Panc1 (cell line): ENCODE measurements around the gene NFKBIZ.

ENCODE experiments used
- POLR2AphosphoS5 ChIP-seq: IDR thresholded peaks from 2 replicates; pipeline ENCODE4 v1.6.1; 2012; ENCODE audit warnings: mild to moderate bottlenecking, low read depth, low read length, moderate library complexity
- SIN3A ChIP-seq: IDR thresholded peaks from 2 replicates; pipeline ENCODE4 v1.6.1; 2012; ENCODE audit warnings: low read depth, mild to moderate bottlenecking, low read length, moderate library complexity, borderline replicate concordance; ENCODE audit not compliant: insufficient read depth
- TCF7L2 ChIP-seq: IDR thresholded peaks from 2 replicates; pipeline ENCODE4 v1.6.1; 2011; ENCODE audit warnings: mild to moderate bottlenecking, low read depth, low read length, inconsistent platforms
- TF ChIP-seq, protein P1 (sequence below): fragments of 450-650 bp; IDR thresholded peaks from 2 replicates; pipeline ENCODE4 v1.5.1; 2017; ENCODE audit warnings: mild to moderate bottlenecking
- TF ChIP-seq, protein P2 (sequence below), 2 experiments: IDR thresholded peaks; 2 replicates each; pipeline ENCODE4 v1.6.1; 2011 to 2012; ENCODE audit warnings: low read depth in 2 of 2, control low read depth in 1 of 2, low read length in 1 of 2, mild to moderate bottlenecking in 1 of 2, moderate library complexity in 1 of 2; ENCODE audit not compliant: insufficient read depth in 1 of 2

GRCh38 chr3:101838691-101839090 is 10.6 kb upstream of the NFKBIZ start:
- TF ChIP-seq POLR2AphosphoS5: no peak
- TF ChIP-seq, protein P1, sequence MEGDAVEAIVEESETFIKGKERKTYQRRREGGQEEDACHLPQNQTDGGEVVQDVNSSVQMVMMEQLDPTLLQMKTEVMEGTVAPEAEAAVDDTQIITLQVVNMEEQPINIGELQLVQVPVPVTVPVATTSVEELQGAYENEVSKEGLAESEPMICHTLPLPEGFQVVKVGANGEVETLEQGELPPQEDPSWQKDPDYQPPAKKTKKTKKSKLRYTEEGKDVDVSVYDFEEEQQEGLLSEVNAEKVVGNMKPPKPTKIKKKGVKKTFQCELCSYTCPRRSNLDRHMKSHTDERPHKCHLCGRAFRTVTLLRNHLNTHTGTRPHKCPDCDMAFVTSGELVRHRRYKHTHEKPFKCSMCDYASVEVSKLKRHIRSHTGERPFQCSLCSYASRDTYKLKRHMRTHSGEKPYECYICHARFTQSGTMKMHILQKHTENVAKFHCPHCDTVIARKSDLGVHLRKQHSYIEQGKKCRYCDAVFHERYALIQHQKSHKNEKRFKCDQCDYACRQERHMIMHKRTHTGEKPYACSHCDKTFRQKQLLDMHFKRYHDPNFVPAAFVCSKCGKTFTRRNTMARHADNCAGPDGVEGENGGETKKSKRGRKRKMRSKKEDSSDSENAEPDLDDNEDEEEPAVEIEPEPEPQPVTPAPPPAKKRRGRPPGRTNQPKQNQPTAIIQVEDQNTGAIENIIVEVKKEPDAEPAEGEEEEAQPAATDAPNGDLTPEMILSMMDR: no peak
- no peak for TF ChIP-seq SIN3A
- TF ChIP-seq TCF7L2: no peak
- TF ChIP-seq, protein P2, sequence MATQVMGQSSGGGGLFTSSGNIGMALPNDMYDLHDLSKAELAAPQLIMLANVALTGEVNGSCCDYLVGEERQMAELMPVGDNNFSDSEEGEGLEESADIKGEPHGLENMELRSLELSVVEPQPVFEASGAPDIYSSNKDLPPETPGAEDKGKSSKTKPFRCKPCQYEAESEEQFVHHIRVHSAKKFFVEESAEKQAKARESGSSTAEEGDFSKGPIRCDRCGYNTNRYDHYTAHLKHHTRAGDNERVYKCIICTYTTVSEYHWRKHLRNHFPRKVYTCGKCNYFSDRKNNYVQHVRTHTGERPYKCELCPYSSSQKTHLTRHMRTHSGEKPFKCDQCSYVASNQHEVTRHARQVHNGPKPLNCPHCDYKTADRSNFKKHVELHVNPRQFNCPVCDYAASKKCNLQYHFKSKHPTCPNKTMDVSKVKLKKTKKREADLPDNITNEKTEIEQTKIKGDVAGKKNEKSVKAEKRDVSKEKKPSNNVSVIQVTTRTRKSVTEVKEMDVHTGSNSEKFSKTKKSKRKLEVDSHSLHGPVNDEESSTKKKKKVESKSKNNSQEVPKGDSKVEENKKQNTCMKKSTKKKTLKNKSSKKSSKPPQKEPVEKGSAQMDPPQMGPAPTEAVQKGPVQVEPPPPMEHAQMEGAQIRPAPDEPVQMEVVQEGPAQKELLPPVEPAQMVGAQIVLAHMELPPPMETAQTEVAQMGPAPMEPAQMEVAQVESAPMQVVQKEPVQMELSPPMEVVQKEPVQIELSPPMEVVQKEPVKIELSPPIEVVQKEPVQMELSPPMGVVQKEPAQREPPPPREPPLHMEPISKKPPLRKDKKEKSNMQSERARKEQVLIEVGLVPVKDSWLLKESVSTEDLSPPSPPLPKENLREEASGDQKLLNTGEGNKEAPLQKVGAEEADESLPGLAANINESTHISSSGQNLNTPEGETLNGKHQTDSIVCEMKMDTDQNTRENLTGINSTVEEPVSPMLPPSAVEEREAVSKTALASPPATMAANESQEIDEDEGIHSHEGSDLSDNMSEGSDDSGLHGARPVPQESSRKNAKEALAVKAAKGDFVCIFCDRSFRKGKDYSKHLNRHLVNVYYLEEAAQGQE (IDR thresholded peaks at IDR 0.05; ENCODE audit: insufficient read depth in 1 of 2, low read depth in 2 of 2, low read length in 1 of 2): no peak
